Hepatocyte (in vitro differentiated cells): ENCODE data around the gene DDX10.

Experiments
- CTCF ChIP-seq: fragments of 200-600 bp; sonication (generic); IDR thresholded peaks from 2 replicates; pipeline ENCODE4 v1.5.1; 2016; ENCODE audit warnings: antibody characterized with exemption, mild to moderate bottlenecking; ENCODE audit not compliant: poor library complexity
- EZH2 ChIP-seq: fragments of 200-600 bp; sonication (generic); IDR thresholded peaks from 2 replicates; pipeline ENCODE4 v1.6.1; 2016; ENCODE audit warnings: antibody characterized with exemption, mild to moderate bottlenecking, borderline replicate concordance

- TF ChIP-seq CTCF, result no peak
- TF ChIP-seq EZH2, result no peak
Observed at GRCh38 chr11:108622341-108622740, 42.5 kb upstream of the DDX10 start.
